ENCODE results near the gene ZCWPW1.

Gene ZCWPW1

GRCh38 chr7:100428199-100428966, at the start of gene ZCWPW1:
Gene ZCWPW1, minus strand, starts transcription at chr7:100428703. Its CDS starts 8,054 bp downstream, at chr7:100420649.
- peak; percentile 98 for DNase-seq (ENCODE audit: low spot score)

GRCh38 chr7:100477871-100478267, 49.4 kb upstream of the ZCWPW1 start:
- DNase-seq (ENCODE audit: low spot score) = no peak

GRCh38 chr7:100476903-100477870, 48.7 kb upstream of the ZCWPW1 start:
- no peak for DNase-seq (ENCODE audit: low spot score)

- no peak for DNase-seq (ENCODE audit: low spot score)
Measured at GRCh38 chr7:100476101-100476780, 47.7 kb upstream of the ZCWPW1 start.

- no peak for DNase-seq (ENCODE audit: low spot score)
Measured at GRCh38 chr7:100475549-100475948, 47.0 kb upstream of the ZCWPW1 start.

- no peak for DNase-seq (ENCODE audit: low spot score)
Measured at GRCh38 chr7:100472854-100473499, 44.5 kb upstream of the ZCWPW1 start.

GRCh38 chr7:100472121-100472851, 43.8 kb upstream of the ZCWPW1 start:
- no peak for DNase-seq (ENCODE audit: low spot score)

- DNase-seq (ENCODE audit: low spot score) = no peak
Measured at GRCh38 chr7:100471021-100471420, 42.5 kb upstream of the ZCWPW1 start.

GRCh38 chr7:100469227-100470044, 40.9 kb upstream of the ZCWPW1 start:
- peak; percentile 77 for DNase-seq (ENCODE audit: low spot score)

- DNase-seq (ENCODE audit: low spot score) = no peak
Measured at GRCh38 chr7:100467638-100468373, 39.3 kb upstream of the ZCWPW1 start.

GRCh38 chr7:100466653-100467605, 38.4 kb upstream of the ZCWPW1 start:
- no peak for DNase-seq (ENCODE audit: low spot score)

GRCh38 chr7:100465702-100466311, 37.3 kb upstream of the ZCWPW1 start:
- DNase-seq (ENCODE audit: low spot score) = no peak

- DNase-seq (ENCODE audit: low spot score) = no peak
Measured at GRCh38 chr7:100465299-100465698, 36.8 kb upstream of the ZCWPW1 start.

GRCh38 chr7:100464791-100465190, 36.3 kb upstream of the ZCWPW1 start:
- no peak for DNase-seq (ENCODE audit: low spot score)

GRCh38 chr7:100464210-100464660, 35.7 kb upstream of the ZCWPW1 start, which contains the start of gene SPACDR:
Gene SPACDR, minus strand, starts transcription at chr7:100464260. Its CDS starts 235 bp downstream, at chr7:100464025.
- DNase-seq (ENCODE audit: low spot score) = no peak

GRCh38 chr7:100457033-100457432, 28.5 kb upstream of the ZCWPW1 start:
- DNase-seq (ENCODE audit: low spot score) = no peak

GRCh38 chr7:100456562-100456961, 28.1 kb upstream of the ZCWPW1 start:
- no peak for DNase-seq (ENCODE audit: low spot score)

GRCh38 chr7:100455206-100455605, 26.7 kb upstream of the ZCWPW1 start:
- DNase-seq (ENCODE audit: low spot score) = no peak
